GM21423 (cell line): Measurements from ENCODE around the gene TFDP2.
"Not testable (repeated sequence)": the region's sequence is repeated elsewhere in the genome, so short reads cannot be mapped to it uniquely, and the experiment has no call there.

Experiments used
- ATAC-seq: cut with Tn5 transposase; IDR thresholded peaks from one replicate; pipeline ENCODE4 v1.9.1; 2021; ENCODE audit warnings: mild to moderate bottlenecking, moderate library complexity; ENCODE audit not compliant: unreplicated experiment

The TFDP2 gene

DNA sequence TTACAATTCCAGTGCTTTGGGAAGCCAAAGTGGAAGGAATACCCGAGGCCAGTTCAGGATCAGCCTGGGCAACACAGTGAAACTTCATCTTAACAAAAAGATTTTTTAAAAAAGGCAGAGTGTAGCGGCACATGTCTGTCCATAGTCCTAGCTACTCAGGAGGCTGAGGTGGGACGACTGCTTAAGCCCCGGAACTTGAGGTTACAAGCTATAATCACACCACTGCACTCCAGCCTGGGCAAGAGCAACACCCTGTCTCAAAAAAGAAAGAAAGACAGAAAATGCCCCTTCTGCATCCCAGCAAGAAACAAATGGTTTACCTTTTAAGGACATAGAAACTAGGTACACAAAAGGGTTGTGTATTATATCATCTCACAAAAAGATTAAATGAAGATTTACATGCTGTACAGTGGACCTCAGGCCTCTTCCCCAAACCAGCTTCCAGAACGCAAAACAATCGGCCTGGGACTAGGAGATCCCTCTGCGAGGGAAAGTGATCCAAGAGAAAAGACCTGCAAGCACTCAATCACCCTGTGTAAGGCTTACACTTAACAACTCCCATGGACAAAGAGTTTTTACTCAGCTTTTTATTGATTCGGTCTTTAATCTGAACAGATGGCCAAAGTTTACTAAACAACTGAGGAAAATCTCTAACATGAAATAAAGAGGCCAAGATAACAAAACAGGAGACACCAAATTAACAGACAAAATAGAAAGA, 21.2 kb downstream of the TFDP2 start:
- ATAC-seq = no peak

- no peak for ATAC-seq
These were observed 25.1 kb downstream of the TFDP2 start for GRCh38 chr3:142124243-142124642.

GRCh38 chr3:142120707-142121106, 28.6 kb downstream of the TFDP2 start:
- no peak for ATAC-seq

- no peak for ATAC-seq
These were observed 30.4 kb downstream of the TFDP2 start for GRCh38 chr3:142118911-142119310.

DNA sequence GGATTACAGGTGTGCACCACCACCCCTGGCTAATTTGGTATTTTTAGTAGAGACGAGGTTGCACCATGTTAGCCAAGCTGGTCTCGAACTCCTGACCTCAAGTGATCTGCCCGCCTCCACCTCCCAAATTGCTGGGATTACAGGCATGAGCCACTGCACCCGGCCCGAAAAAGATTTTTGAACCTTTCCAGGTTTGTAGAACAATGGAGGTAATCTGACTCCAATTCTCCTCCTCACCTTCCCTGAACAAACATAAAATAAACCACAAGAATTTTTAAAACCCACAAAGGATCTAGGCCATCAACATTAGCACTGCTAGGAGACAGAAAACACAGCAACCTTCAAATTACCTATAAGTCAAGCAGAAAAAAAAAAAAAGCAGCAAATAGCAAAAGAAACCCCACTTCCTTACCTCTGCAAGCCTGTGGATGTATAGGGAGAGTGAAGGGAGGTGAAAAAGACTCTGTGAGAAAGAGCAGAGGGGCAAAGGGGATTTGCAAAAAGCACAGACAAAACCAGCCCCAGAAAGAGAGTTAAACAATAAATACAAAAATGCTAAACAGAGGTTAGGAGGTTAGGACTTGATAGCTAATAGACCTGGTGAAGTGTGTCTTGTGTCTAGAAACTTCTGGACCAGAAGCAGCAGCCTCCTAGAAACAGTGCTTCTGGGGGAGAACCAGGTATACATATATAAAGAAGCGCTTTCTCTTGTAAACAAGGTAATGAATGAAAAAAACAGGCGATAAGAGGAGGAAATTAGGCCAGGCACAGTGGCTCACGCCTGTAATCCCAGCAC, 32.1 kb downstream of the TFDP2 start:
- ATAC-seq = no peak

- no peak for ATAC-seq
These were observed 33.3 kb downstream of the TFDP2 start for GRCh38 chr3:142115867-142116668.

- no peak for ATAC-seq
These were observed 36.7 kb downstream of the TFDP2 start for GRCh38 chr3:142112601-142113000.

- no peak for ATAC-seq
These were observed 42.8 kb downstream of the TFDP2 start for GRCh38 chr3:142106548-142106947.

DNA sequence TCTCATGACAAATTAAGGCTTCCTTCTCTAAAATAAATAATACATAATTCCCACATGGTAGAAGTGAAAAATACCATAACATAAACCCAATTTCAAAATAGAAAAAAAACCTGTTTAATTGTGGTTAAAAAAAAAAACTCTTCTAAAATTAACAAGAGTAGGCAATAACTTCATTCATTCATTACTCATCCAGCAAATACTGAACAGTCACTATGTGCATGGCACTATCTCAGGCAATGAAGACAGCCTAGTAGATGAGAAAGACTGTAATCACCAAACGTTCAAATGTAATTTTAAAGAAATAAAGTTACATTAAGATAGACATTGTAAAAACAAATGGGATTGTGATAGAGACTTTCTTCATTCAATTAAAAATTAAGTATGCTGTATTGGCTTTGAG, 43.4 kb downstream of the TFDP2 start:
- ATAC-seq = no peak

DNA sequence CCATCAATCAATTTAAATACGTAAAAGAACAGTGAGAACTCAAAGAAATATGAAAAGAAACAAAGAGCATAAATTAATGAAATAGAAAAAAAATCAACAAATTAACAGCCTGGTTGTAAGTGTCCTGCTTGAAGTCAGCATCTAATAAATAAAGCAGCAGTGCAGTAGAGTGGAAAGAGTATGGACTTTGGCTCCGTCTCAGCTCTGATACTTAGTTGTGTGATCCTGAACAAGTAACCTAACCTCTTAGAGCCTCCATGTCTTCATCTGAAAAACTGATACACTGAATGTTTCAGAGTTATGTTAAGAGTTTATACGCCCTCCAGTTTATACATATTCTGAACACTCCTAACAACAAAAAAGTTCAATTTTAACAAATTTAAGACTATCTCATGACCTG, 44.6 kb downstream of the TFDP2 start:
- no peak for ATAC-seq

DNA sequence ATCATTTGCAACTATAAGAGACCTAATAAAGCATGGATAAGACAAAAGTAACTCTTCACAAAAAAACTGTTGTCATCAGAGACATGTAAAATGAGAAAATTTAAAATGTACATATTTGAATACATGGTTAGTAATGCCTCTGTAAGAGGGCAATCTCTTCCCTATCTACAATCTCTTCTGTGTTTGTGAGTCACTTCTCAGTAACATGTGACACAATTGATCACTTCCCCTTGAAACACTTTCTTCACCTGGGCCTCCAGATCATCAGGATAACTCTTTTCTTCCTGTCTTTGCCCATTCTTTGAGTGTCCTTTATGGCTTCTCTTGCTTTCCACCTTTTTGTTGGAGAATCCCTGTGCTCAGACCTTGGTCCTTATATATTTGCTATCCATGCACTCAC, 50.4 kb downstream of the TFDP2 start:
- ATAC-seq = no peak

DNA sequence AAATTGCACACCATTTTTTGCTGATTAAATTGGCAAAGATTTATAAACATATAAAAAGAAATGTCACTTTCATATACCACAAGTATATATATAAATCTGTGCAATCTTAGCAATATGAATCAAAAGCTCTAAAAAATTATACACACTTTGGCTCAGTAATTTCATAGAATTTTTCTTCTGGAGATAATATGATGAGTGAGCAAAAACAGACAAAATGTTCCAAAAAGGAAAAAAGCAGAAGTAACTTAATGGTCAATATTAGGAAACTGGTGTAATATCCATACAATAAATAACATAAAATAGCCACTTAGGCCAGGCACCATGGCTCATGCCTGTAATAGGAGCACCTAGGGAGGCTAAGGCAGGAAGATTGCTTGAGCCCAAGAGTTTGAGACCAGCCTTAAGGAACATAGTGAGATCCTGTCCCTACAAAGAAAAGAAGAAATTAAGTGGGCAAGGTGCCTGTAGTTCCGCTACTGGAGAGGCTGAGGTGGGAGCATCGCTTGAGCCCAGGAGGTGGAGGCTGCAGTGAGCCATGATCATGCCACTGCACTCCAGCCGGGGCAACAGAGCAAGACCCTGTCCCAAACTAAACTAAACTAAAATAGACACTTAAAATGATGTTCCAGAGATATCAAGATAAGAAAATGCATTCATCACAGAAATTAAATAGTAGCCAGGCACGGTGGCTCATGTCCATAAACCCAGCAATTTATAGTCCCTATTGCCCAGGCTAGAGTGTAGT, 52.1 kb downstream of the TFDP2 start:
- no peak for ATAC-seq

DNA sequence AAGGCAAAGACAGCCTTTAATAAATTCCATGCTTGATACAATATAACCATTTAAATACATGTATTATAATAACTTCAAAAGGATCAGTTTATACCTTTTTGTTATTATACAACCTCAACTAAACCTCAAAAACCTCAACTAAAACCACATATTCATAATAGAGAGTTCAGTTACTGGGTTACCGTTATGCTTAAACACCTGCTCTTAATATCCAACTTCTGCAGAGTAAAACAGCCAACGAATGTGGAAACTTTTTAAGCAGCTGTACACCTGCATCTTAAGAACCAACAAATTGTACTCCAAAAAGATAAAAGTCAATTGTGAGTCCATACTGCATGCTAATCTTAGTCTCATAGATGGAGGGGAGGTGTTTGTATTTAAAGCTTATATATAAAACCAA, 53.5 kb downstream of the TFDP2 start:
- ATAC-seq = no peak

DNA sequence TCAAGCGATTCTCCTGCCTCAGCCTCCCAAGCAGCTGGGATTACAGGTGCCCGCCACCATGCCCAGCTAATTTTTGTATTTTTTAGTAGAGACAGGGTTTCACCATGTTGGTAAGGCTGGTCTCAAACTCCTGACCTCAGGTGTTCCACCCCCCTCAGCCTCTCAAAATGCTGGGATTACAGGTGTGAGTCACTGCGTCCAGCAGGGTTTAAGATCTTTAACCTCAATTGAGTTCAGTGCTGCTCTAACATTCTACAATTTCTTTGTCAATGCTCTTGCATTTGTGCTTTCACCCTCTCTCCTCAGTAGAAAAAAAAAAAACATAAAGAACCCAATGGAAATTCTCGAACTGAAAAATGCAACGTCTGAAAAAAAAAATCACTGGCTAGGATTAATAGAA, 60.4 kb downstream of the TFDP2 start:
- ATAC-seq = not testable (repeated sequence)

GRCh38 chr3:142088522-142088921, 60.8 kb downstream of the TFDP2 start:
- no peak for ATAC-seq

- ATAC-seq = no peak
These were observed 61.7 kb downstream of the TFDP2 start for GRCh38 chr3:142087676-142088075.

- ATAC-seq = no peak
These were observed 62.7 kb downstream of the TFDP2 start for GRCh38 chr3:142086581-142087090.

- no peak for ATAC-seq
These were observed 68.2 kb downstream of the TFDP2 start for GRCh38 chr3:142081178-142081577.

- ATAC-seq = no peak
These were observed 71.4 kb downstream of the TFDP2 start for GRCh38 chr3:142077859-142078500.

DNA sequence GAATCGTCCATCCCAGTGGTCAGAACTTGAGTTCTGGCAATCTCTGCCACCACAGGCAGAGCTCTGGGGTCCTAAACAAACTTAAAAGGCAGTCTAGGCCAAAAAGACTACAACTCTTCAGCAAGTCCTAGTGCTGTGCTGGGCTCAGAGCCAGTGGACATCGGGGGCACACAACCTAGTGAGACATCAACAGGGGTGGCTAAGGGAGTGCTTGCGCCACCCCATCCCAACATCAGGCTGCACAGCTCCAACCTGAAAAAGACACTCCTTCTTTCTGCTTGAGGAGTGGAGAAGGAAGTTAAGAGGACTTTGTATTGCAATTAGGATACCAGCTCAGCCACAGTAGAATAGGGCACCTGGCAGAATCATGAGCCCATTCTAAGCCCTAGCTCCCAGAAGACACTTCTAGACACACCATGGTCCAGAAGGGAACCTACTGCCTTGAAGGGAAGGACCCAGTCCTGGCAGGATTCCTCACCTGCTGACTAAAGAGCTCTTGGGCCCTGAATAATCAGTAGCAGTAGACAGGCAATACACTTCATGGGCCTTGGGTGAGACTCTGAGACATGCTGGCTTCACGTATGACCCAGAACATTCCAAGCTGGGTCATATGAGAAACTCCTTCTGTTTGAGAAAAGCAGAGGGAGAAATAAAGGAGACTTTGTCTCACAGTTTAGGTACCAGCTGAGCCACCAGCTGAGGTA, 72.0 kb downstream of the TFDP2 start:
- no peak for ATAC-seq
